ENCODE data around the gene GPC6. TPM values are rescaled to one million over a fixed set of nuclear protein-coding genes. Genes with fewer than 3 reads are reported as not detected.

Gene GPC6
- polyA plus RNA-seq, 1 donor from 2014 or later, result 9.0 TPM

DNA sequence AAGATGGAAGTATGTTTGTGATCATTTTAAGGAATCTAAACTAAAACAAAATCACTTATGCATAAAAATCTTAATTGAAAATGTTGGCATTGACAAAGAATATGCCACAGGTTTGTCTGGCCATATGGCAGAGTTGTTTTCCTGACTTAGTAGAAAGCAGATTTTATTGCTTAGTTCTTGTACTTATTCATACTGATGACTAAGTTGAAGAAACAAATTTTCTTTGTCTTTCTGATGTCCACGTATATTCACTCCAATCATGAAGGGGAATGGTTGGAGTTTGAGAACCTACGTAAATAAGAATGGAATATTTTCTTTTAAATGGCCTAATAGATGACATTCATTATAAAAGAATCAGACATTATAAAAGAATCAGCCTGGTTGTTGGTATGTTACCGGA lies 8.0 kb upstream of the GPC6 start:
- H3K27me3 ChIP-seq (ENCODE audit: insufficient read depth, low read depth, low read length), result no peaks in the 10 kb centered on the region
- no peaks in the 10 kb centered on the region for H3K36me3 ChIP-seq (ENCODE audit: insufficient read depth, low read length)
- H3K9ac ChIP-seq (ENCODE audit: low read length), result no peak overlapping the region
- no peaks in the 10 kb centered on the region for H3K9me2 ChIP-seq (ENCODE audit: insufficient read depth, low read length)
- no peak overlapping the region for H3K4me2 ChIP-seq (ENCODE audit: low read length)
- no peaks in the 10 kb centered on the region for H4K20me1 ChIP-seq (ENCODE audit: insufficient read depth)
- H2AFZ ChIP-seq (ENCODE audit: low read depth, low read length), result no peak overlapping the region
- TF ChIP-seq POLR2AphosphoS5 (IDR thresholded peaks at IDR 0.05) (no peak), TAF1 (IDR thresholded peaks at IDR 0.05; ENCODE audit: low read depth) (no peak), SMC3 (conservative IDR thresholded peaks at IDR 0.05; ENCODE audit: poor library complexity) (no peak), EP300 (conservative IDR thresholded peaks at IDR 0.05; ENCODE audit: poor library complexity, severe bottlenecking) (no peak)
- no peak overlapping the region for H3K27ac ChIP-seq (ENCODE audit: low read length)
- no peak overlapping the region for H3K4me3 ChIP-seq (ENCODE audit: low read length)
- no peaks in the 10 kb centered on the region for H3K9me3 ChIP-seq (ENCODE audit: low read length)
- no peaks in the 10 kb centered on the region for H3F3A ChIP-seq (ENCODE audit: insufficient read depth, low read length, poor library complexity, severe bottlenecking)
- no peaks in the 10 kb centered on the region for H3K79me2 ChIP-seq (replicated peaks; ENCODE audit: insufficient read depth, low read length)

GRCh38 chr13:93220073-93220472 lies 6.5 kb upstream of the GPC6 start:
- Histone ChIP-seq H4K20me1 (ENCODE audit: insufficient read depth) (no peaks in the 10 kb centered on the region), H3K27me3 (ENCODE audit: insufficient read depth, low read depth, low read length) (no peaks in the 10 kb centered on the region), H3K9me3 (ENCODE audit: low read length) (no peaks in the 10 kb centered on the region), H3K9ac (ENCODE audit: low read length) (no peak overlapping the region), H3F3A (ENCODE audit: insufficient read depth, low read length, poor library complexity, severe bottlenecking) (no peaks in the 10 kb centered on the region), H3K9me2 (ENCODE audit: insufficient read depth, low read length) (no peaks in the 10 kb centered on the region), H3K4me3 (ENCODE audit: low read length) (no peak overlapping the region), H3K4me2 (ENCODE audit: low read length) (no peak overlapping the region), H3K27ac (ENCODE audit: low read length) (no peak overlapping the region), H3K79me2 (replicated peaks; ENCODE audit: insufficient read depth, low read length) (no peaks in the 10 kb centered on the region), H3K36me3 (ENCODE audit: insufficient read depth, low read length) (no peaks in the 10 kb centered on the region), H2AFZ (ENCODE audit: low read depth, low read length) (no peak overlapping the region)
- no peak for TF ChIP-seq MXI1 (conservative IDR thresholded peaks at IDR 0.05; ENCODE audit: poor library complexity, severe bottlenecking)

GRCh38 chr13:93222976-93223375 lies 3.6 kb upstream of the GPC6 start:
- Histone ChIP-seq H3K9me2 (ENCODE audit: insufficient read depth, low read length) (no peaks in the 10 kb centered on the region), H3K9me3 (ENCODE audit: low read length) (no peaks in the 10 kb centered on the region), H4K20me1 (ENCODE audit: insufficient read depth) (no peaks in the 10 kb centered on the region), H3K36me3 (ENCODE audit: insufficient read depth, low read length) (no peaks in the 10 kb centered on the region), H3K79me2 (replicated peaks; ENCODE audit: insufficient read depth, low read length) (no peaks in the 10 kb centered on the region), H3K4me2 (ENCODE audit: low read length) (no peak overlapping the region), H3F3A (ENCODE audit: insufficient read depth, low read length, poor library complexity, severe bottlenecking) (peaks cover 4% of the 10 kb centered on the region), H3K27ac (ENCODE audit: low read length) (no peak overlapping the region), H3K9ac (ENCODE audit: low read length) (no peak overlapping the region), H2AFZ (ENCODE audit: low read depth, low read length) (no peak overlapping the region), H3K27me3 (ENCODE audit: insufficient read depth, low read depth, low read length) (no peaks in the 10 kb centered on the region), H3K4me3 (ENCODE audit: low read length) (no peak overlapping the region)
- TF ChIP-seq MXI1 (conservative IDR thresholded peaks at IDR 0.05; ENCODE audit: poor library complexity, severe bottlenecking), result no peak

DNA sequence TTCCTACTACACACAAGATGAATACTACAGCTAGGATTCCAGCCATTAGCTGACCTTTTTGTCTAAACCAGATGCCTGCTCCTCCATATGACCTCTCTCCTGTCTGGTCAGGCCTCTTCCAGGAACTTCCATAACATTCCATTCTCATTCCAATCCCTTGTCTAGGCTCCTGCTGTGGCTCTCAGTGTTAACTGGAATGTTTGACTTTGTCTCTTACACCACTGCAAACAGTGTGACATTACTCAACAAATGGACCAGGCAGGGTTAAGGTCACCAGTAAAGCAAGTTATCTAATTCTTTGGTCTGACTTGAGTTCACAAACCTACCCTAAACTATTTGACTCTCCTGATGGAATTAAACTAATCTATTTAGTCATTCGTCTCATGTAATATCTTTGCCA lies 2.1 kb upstream of the GPC6 start:
- TF ChIP-seq CTCF (IDR thresholded peaks at IDR 0.05; ENCODE audit: poor library complexity, severe bottlenecking), result no peak
- TF ChIP-seq SMC3 (conservative IDR thresholded peaks at IDR 0.05; ENCODE audit: poor library complexity), result no peak
- TF ChIP-seq POLR2AphosphoS5 (IDR thresholded peaks at IDR 0.05), result no peak
- no peak for TF ChIP-seq EZH2 (IDR thresholded peaks at IDR 0.05; ENCODE audit: borderline replicate concordance, insufficient read depth, low read length, poor library complexity, severe bottlenecking)
- TF ChIP-seq, protein P1, sequence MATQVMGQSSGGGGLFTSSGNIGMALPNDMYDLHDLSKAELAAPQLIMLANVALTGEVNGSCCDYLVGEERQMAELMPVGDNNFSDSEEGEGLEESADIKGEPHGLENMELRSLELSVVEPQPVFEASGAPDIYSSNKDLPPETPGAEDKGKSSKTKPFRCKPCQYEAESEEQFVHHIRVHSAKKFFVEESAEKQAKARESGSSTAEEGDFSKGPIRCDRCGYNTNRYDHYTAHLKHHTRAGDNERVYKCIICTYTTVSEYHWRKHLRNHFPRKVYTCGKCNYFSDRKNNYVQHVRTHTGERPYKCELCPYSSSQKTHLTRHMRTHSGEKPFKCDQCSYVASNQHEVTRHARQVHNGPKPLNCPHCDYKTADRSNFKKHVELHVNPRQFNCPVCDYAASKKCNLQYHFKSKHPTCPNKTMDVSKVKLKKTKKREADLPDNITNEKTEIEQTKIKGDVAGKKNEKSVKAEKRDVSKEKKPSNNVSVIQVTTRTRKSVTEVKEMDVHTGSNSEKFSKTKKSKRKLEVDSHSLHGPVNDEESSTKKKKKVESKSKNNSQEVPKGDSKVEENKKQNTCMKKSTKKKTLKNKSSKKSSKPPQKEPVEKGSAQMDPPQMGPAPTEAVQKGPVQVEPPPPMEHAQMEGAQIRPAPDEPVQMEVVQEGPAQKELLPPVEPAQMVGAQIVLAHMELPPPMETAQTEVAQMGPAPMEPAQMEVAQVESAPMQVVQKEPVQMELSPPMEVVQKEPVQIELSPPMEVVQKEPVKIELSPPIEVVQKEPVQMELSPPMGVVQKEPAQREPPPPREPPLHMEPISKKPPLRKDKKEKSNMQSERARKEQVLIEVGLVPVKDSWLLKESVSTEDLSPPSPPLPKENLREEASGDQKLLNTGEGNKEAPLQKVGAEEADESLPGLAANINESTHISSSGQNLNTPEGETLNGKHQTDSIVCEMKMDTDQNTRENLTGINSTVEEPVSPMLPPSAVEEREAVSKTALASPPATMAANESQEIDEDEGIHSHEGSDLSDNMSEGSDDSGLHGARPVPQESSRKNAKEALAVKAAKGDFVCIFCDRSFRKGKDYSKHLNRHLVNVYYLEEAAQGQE (IDR thresholded peaks at IDR 0.05; ENCODE audit: borderline replicate concordance), result no peak
- no peak for TF ChIP-seq MXI1 (conservative IDR thresholded peaks at IDR 0.05; ENCODE audit: poor library complexity, severe bottlenecking)
- TF ChIP-seq TAF1 (IDR thresholded peaks at IDR 0.05; ENCODE audit: low read depth), result no peak
- no peak for TF ChIP-seq EP300 (conservative IDR thresholded peaks at IDR 0.05; ENCODE audit: poor library complexity, severe bottlenecking)
- no peak for TF ChIP-seq RAD21 (conservative IDR thresholded peaks at IDR 0.05)
- H3K9ac ChIP-seq (ENCODE audit: low read length), result no peak overlapping the region
- no peak overlapping the region for H3K4me3 ChIP-seq (ENCODE audit: low read length)
- H3F3A ChIP-seq (ENCODE audit: insufficient read depth, low read length, poor library complexity, severe bottlenecking), result peaks cover 4% of the 10 kb centered on the region
- H2AFZ ChIP-seq (ENCODE audit: low read depth, low read length), result no peak overlapping the region
- H3K36me3 ChIP-seq (ENCODE audit: insufficient read depth, low read length), result no peaks in the 10 kb centered on the region
- peaks cover 12% of the 10 kb centered on the region for H3K79me2 ChIP-seq (replicated peaks; ENCODE audit: insufficient read depth, low read length)
- H3K9me3 ChIP-seq (ENCODE audit: low read length), result no peaks in the 10 kb centered on the region
- H3K4me2 ChIP-seq (ENCODE audit: low read length), result no peak overlapping the region
- H3K27me3 ChIP-seq (ENCODE audit: insufficient read depth, low read depth, low read length), result no peaks in the 10 kb centered on the region
- no peaks in the 10 kb centered on the region for H3K9me2 ChIP-seq (ENCODE audit: insufficient read depth, low read length)
- no peak overlapping the region for H3K27ac ChIP-seq (ENCODE audit: low read length)
- no peaks in the 10 kb centered on the region for H4K20me1 ChIP-seq (ENCODE audit: insufficient read depth)

Data from neural cell (in vitro differentiated cells).